Lung (tissue), 12 donors: Measurements from ENCODE around the gene FAM3B. TPM values are rescaled to one million over a fixed set of nuclear protein-coding genes. Genes with fewer than 3 reads are reported as not detected.

Experiments
- ATAC-seq: fragments of 200-7000 bp; cut with Tn5 transposase; one replicate; pipeline ENCODE4 v1.9.1; 2020; ENCODE audit warnings: moderate number of reproducible peaks; ENCODE audit not compliant: insufficient read depth, low FRiP score
- DNase-seq, 3 donors: peaks; one replicate each; pipeline ENCODE4 v3.0.0-alpha.2; 2013 to 2017
- H3K27ac ChIP-seq, 2 donors: one replicate each; pipeline ENCODE4 v1.5.1; 2013; ENCODE audit warnings: mild to moderate bottlenecking in 2 of 2, moderate library complexity in 2 of 2, control low read depth in 1 of 2, inconsistent platforms in 1 of 2, low read depth in 1 of 2, low read length in 1 of 2
- H3K27me3 ChIP-seq, 3 donors: one replicate each; pipeline ENCODE4 v1.5.1; 2013; ENCODE audit warnings: low read length in 2 of 3; ENCODE audit not compliant: control insufficient read depth in 3 of 3, insufficient read depth in 3 of 3
- H3K36me3 ChIP-seq, 4 donors: one replicate each; pipeline ENCODE4 v1.5.1; 2013; ENCODE audit warnings: low read length in 4 of 4, mild to moderate bottlenecking in 1 of 4, moderate library complexity in 1 of 4; ENCODE audit not compliant: control insufficient read depth in 4 of 4, insufficient read depth in 4 of 4
- H3K4me1 ChIP-seq, 5 donors: one replicate each; pipeline ENCODE4 v1.5.1; 2013; ENCODE audit warnings: low read length in 5 of 5, mild to moderate bottlenecking in 2 of 5, moderate library complexity in 1 of 5; ENCODE audit not compliant: control insufficient read depth in 5 of 5, insufficient read depth in 5 of 5
- H3K4me3 ChIP-seq: one replicate; pipeline ENCODE4 v1.5.1; 2013; ENCODE audit warnings: mild to moderate bottlenecking, control low read depth, moderate library complexity
- H3K9ac ChIP-seq, 2 donors: one replicate each; pipeline ENCODE4 v1.5.1; 2013; ENCODE audit warnings: low read length in 2 of 2, control low read depth in 1 of 2; ENCODE audit not compliant: insufficient read depth in 1 of 2
- H3K9me3 ChIP-seq, 4 donors: one replicate each; pipeline ENCODE4 v1.5.1; 2013; ENCODE audit warnings: low read length in 3 of 4, mild to moderate bottlenecking in 1 of 4, moderate library complexity in 1 of 4; ENCODE audit not compliant: control insufficient read depth in 4 of 4, insufficient read depth in 3 of 4
- WGBS, 2 donors: extraction: QIAGEN DNeasy Blood & Tissue Kit; methylation state at CpG; one replicate each; pipeline ENCODE4 v1.1.7; 2013; 5-methylcytosine and 5-hydroxymethylcytosine counted together
- polyA plus RNA-seq, 2 donors: library from polyadenylated mRNA; stranded (reverse); fragments of 200-250 nt; gene quantifications; one replicate each; pipeline ENCODE4 v1.2.1, GENCODE V29; 2013
- total RNA-seq, 2 donors: library from RNA; depleted of rRNA in 1 of 2; stranded (reverse); fragments of >200 nt in 1 of 2; gene quantifications; one replicate each; pipeline ENCODE4 v1.2.1, GENCODE V29; 2014 to 2021
- TF ChIP-seq, protein P1 (sequence below): IDR thresholded peaks from 2 replicates; pipeline ENCODE4 v1.5.1; 2012; ENCODE audit warnings: mild to moderate bottlenecking; ENCODE audit errors: control extremely low read depth, extremely low read depth
- donor health status: control.
- donor health status: control.
- donor health status: Bipolar disorder and iron deficiency.
- donor health status: healthy.
- donor health status: DM: yes; HTN: yes; CAD: no.

FAM3B gene
- total and polyA plus RNA-seq, 4 donors, result 4.5 to 18.1 (median 9.0) TPM

- H3K36me3 ChIP-seq, result no peaks in the 10 kb centered on the region
- H3K27me3 ChIP-seq, result peaks cover 0 to 11% (median 10%) of the 10 kb centered on the region in 3 donors
- TF ChIP-seq, protein P1, sequence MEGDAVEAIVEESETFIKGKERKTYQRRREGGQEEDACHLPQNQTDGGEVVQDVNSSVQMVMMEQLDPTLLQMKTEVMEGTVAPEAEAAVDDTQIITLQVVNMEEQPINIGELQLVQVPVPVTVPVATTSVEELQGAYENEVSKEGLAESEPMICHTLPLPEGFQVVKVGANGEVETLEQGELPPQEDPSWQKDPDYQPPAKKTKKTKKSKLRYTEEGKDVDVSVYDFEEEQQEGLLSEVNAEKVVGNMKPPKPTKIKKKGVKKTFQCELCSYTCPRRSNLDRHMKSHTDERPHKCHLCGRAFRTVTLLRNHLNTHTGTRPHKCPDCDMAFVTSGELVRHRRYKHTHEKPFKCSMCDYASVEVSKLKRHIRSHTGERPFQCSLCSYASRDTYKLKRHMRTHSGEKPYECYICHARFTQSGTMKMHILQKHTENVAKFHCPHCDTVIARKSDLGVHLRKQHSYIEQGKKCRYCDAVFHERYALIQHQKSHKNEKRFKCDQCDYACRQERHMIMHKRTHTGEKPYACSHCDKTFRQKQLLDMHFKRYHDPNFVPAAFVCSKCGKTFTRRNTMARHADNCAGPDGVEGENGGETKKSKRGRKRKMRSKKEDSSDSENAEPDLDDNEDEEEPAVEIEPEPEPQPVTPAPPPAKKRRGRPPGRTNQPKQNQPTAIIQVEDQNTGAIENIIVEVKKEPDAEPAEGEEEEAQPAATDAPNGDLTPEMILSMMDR, result no peak
- H3K27ac ChIP-seq, result no peak overlapping the region
- no peaks in the 10 kb centered on the region for H3K9me3 ChIP-seq
- H3K4me3 ChIP-seq, result no peak overlapping the region
- DNase-seq (no peak), ATAC-seq (no peak)
- 65 to 66% methylated on average over 24 of the region's 24 CpGs for WGBS, 2 donors
- no peaks in the 10 kb centered on the region for H3K4me1 ChIP-seq
- no peak overlapping the region for H3K9ac ChIP-seq
Observed at GRCh38 chr21:41290106-41290799, 26.3 kb upstream of the FAM3B start.

GRCh38 chr21:41294548-41295231, 21.9 kb upstream of the FAM3B start:
- 75 to 91% methylated on average over 1 of the region's 1 CpG for WGBS, 2 donors
- Histone ChIP-seq H3K27ac (no peak overlapping the region), H3K9ac (no peak overlapping the region), H3K36me3 (no peaks in the 10 kb centered on the region), H3K4me3 (no peak overlapping the region), H3K9me3 (no peaks in the 10 kb centered on the region), H3K4me1 (no peaks in the 10 kb centered on the region), H3K27me3 (peaks cover 0 to 8% (median 3%) of the 10 kb centered on the region in 3 donors)
- TF ChIP-seq, protein P1, result no peak
- ATAC-seq (no peak), DNase-seq (no peak)

GRCh38 chr21:41295721-41296254, 20.8 kb upstream of the FAM3B start:
- Histone ChIP-seq H3K4me1 (no peaks in the 10 kb centered on the region), H3K4me3 (no peak overlapping the region), H3K36me3 (no peaks in the 10 kb centered on the region), H3K9me3 (no peaks in the 10 kb centered on the region), H3K27me3 (no peaks in the 10 kb centered on the region), H3K9ac (no peak overlapping the region), H3K27ac (no peak overlapping the region)
- ATAC-seq, result no peak
- TF ChIP-seq, protein P1, result no peak
- 78 to 87% methylated on average over 4 of the region's 4 CpGs for WGBS, 2 donors
- no peak for DNase-seq
